ENCODE data around the gene NRG4.
"Not testable (repeated sequence)": the region's sequence is repeated elsewhere in the genome, so short reads cannot be mapped to it uniquely, and the experiment has no call there.

The NRG4 gene

GRCh38 chr15:76034111-76034510 lies 21.9 kb upstream of the NRG4 start:
- Histone ChIP-seq H3K27me3 (peaks cover 0 to 5% of the 10 kb centered on the region in 2 donors), H3K9me3 (peaks cover 0 to 10% (median 6%) of the 10 kb centered on the region in 3 donors), H3K4me3 (no peak overlapping the region), H3K36me3 (no peaks in the 10 kb centered on the region), H3K4me1 (no peaks in the 10 kb centered on the region), H3K27ac (no peak overlapping the region)
- intact Hi-C loops (cut with DNase I; ENCODE audit: low total_unique reads): no loop called here
- no peak for DNase-seq
- TF ChIP-seq, protein P1, sequence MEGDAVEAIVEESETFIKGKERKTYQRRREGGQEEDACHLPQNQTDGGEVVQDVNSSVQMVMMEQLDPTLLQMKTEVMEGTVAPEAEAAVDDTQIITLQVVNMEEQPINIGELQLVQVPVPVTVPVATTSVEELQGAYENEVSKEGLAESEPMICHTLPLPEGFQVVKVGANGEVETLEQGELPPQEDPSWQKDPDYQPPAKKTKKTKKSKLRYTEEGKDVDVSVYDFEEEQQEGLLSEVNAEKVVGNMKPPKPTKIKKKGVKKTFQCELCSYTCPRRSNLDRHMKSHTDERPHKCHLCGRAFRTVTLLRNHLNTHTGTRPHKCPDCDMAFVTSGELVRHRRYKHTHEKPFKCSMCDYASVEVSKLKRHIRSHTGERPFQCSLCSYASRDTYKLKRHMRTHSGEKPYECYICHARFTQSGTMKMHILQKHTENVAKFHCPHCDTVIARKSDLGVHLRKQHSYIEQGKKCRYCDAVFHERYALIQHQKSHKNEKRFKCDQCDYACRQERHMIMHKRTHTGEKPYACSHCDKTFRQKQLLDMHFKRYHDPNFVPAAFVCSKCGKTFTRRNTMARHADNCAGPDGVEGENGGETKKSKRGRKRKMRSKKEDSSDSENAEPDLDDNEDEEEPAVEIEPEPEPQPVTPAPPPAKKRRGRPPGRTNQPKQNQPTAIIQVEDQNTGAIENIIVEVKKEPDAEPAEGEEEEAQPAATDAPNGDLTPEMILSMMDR (IDR thresholded peaks at IDR 0.05): no peak

- Histone ChIP-seq H3K4me1 (no peaks in the 10 kb centered on the region), H3K9me3 (peaks cover 0 to 4% (median 0%) of the 10 kb centered on the region in 3 donors), H3K27me3 (peaks cover 0 to 3% of the 10 kb centered on the region in 2 donors), H3K27ac (no peak overlapping the region), H3K4me3 (no peak overlapping the region), H3K36me3 (no peaks in the 10 kb centered on the region)
- TF ChIP-seq, protein P1 (IDR thresholded peaks at IDR 0.05): no peak
- no peak for DNase-seq
- intact Hi-C loops (cut with DNase I; ENCODE audit: low total_unique reads): no loop called here
Observed at GRCh38 chr15:76033438-76033837, 21.2 kb upstream of the NRG4 start.

- Histone ChIP-seq H3K27ac (no peak overlapping the region), H3K4me3 (no peak overlapping the region), H3K9me3 (no peaks in the 10 kb centered on the region), H3K4me1 (no peaks in the 10 kb centered on the region), H3K27me3 (no peaks in the 10 kb centered on the region), H3K36me3 (no peaks in the 10 kb centered on the region)
- TF ChIP-seq, protein P1 (IDR thresholded peaks at IDR 0.05): no peak
- no peak for DNase-seq
- intact Hi-C loops (cut with DNase I; ENCODE audit: low total_unique reads): no loop called here
Observed at GRCh38 chr15:76032046-76032445, 19.8 kb upstream of the NRG4 start.

DNA sequence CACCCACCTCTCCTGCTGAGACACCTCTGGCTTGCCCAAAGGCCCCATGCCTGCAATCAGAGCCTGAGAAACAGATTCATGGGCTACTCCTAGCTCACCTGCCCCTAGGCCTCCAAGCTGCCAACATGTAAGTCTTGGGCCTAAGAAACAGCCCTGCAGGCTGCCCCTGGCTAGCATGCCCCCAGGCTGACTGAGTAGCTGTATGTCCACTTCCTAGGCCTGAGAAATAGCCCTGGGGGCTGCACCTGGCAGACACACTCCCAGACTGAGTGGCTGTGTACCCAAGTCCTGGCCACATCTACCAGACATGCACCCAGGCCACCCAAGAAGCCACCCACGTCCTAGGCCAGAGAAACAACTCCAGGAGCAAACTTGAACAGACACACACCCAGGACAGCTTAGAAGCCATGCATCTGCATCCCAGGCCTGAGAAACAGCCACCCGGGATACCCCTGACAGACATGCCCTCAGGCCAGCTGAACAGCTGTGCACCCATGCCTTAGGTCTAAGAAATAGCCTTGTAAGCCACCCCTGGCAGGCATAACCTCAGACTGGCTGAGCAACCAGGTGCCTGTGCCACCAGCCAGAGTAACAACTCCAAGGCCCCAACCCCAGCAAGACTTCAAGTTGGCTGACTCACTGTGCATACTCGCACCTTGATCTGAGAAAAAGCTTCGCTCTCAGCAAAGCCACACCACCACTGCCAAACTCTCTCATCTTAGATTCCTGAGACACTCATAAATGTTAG lies 12.0 kb upstream of the NRG4 start:
- no peak overlapping the region for H3K4me3 ChIP-seq
- intact Hi-C loops (cut with DNase I; ENCODE audit: low total_unique reads): no loop called here
- H3K9me3 ChIP-seq: peaks cover 0 to 14% (median 3%) of the 10 kb centered on the region in 3 donors
- no peaks in the 10 kb centered on the region for H3K36me3 ChIP-seq
- H3K4me1 ChIP-seq: no peaks in the 10 kb centered on the region
- TF ChIP-seq, protein P1 (IDR thresholded peaks at IDR 0.05): no peak
- peaks cover 0 to 12% of the 10 kb centered on the region in 2 donors for H3K27me3 ChIP-seq
- no peak overlapping the region for H3K27ac ChIP-seq
- DNase-seq: no peak

- intact Hi-C loops (cut with DNase I; ENCODE audit: low total_unique reads); H3K36me3 ChIP-seq; H3K27me3 ChIP-seq; H3K27ac ChIP-seq; DNase-seq; H3K9me3 ChIP-seq; H3K4me3 ChIP-seq: not testable (repeated sequence)
- peaks cover 0 to 13% (median 4%) of the 10 kb centered on the region in 4 donors for H3K4me1 ChIP-seq
Observed at GRCh38 chr15:76013470-76013869, 1.2 kb upstream of the NRG4 start.

DNA sequence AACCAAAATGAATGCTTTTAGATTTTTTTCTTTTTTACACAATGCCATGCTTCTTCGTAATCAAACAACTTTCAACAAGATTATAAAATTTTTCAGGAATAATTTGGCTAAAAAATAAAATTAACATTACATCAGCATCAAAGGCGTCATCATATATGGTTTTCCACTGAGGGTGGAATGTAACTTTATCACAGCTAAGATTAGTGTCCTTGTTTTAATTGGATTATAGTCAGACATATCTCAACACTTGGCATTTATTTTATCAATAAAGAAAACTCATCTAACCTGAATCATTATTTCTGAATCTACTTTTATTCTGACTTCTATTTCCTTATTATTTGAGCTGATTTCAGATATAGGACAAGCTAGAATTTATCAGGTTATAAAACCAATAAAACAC lies 1.6 kb downstream of the NRG4 start:
- intact Hi-C loops (cut with DNase I; ENCODE audit: low total_unique reads): no loop called here
- H3K4me3 ChIP-seq: no peak overlapping the region
- TF ChIP-seq, protein P1 (IDR thresholded peaks at IDR 0.05): no peak

More for the DNA sequence above, 1.6 kb downstream of the NRG4 start:
- peaks cover 0 to 13% (median 4%) of the 10 kb centered on the region in 4 donors for H3K4me1 ChIP-seq
- DNase-seq: no peak
- no peaks in the 10 kb centered on the region for H3K36me3 ChIP-seq
- H3K27ac ChIP-seq: no peak overlapping the region
- no peaks in the 10 kb centered on the region for H3K9me3 ChIP-seq
- no peaks in the 10 kb centered on the region for H3K27me3 ChIP-seq
